Prostate gland (tissue), 2 donors: ENCODE data around the gene ZCCHC18. TPM values are rescaled to one million over a fixed set of nuclear protein-coding genes. Genes with fewer than 3 reads are reported as not detected.
"Not testable (repeated sequence)": the region's sequence is repeated elsewhere in the genome, so short reads cannot be mapped to it uniquely, and the experiment has no call there.

ENCODE experiments used
- DNase-seq: peaks from one replicate; pipeline ENCODE4 v3.0.0-alpha.2; 2019; ENCODE audit warnings: low spot score
- H3K27ac ChIP-seq, 2 donors: fragments of 200-600 bp; sonication (generic); 2 replicates each; pipeline ENCODE4 v1.5.1; 2017 to 2019
- H3K27me3 ChIP-seq: fragments of 200-600 bp; sonication (generic); replicated peaks from 2 replicates; pipeline ENCODE4 v1.5.1; 2019; ENCODE audit not compliant: insufficient read depth
- H3K36me3 ChIP-seq, 2 donors: fragments of 200-600 bp; sonication (generic); 1 replicate in 1 of 2; 2 replicates in 1 of 2; pipeline versions ENCODE4 v1.5.1 to v1.8.1; 2017 to 2019
- H3K4me1 ChIP-seq: fragments of 200-600 bp; sonication (generic); replicated peaks from 2 replicates; pipeline ENCODE4 v1.5.1; 2019
- H3K4me3 ChIP-seq, 2 donors: fragments of 200-600 bp; sonication (generic); 2 replicates each; pipeline ENCODE4 v1.5.1; 2017 to 2019
- H3K9me3 ChIP-seq: fragments of 200-600 bp; sonication (generic); 2 replicates; pipeline ENCODE4 v1.5.1; 2017
- POLR2A ChIP-seq: fragments of 450-650 bp; IDR thresholded peaks from one replicate; pipeline ENCODE4 v1.6.1; 2016; ENCODE audit warnings: antibody characterized with exemption, mild to moderate bottlenecking
- POLR2AphosphoS5 ChIP-seq: sonication (generic); formaldehyde crosslinking; IDR thresholded peaks from one replicate; pipeline ENCODE4 v1.6.1; 2017; ENCODE audit warnings: antibody characterized with exemption
- WGBS: methylation state at CpG from one replicate; pipeline ENCODE4 v1.1.5; 2018; 5-methylcytosine and 5-hydroxymethylcytosine counted together
- intact Hi-C: fragments of 100-400 bp; cut with DNase I; formaldehyde crosslinking; loops from one replicate; pipeline ENCODE4 v1.14.2; 2022
- total RNA-seq, 2 donors: library from RNA; depleted of rRNA; stranded (reverse); fragments of >200 nt; gene quantifications; one replicate each; pipeline ENCODE4 v1.1.0, GENCODE V29; 2016
- TF ChIP-seq, protein P1 (sequence below), 4 experiments: fragments of 200-600 bp in 2 of 4; fragments of 450-650 bp in 2 of 4; sonication (generic) in 2 of 4; IDR thresholded peaks; 1 replicate in 3 of 4; 2 replicates in 1 of 4; pipeline ENCODE4 v1.5.1; 2016 to 2019; ENCODE audit warnings: antibody characterized with exemption in 4 of 4, mild to moderate bottlenecking in 2 of 4, moderate library complexity in 2 of 4

Gene ZCCHC18
- total RNA-seq, 2 donors from 2014 or later, result 0.14 to 17.2 TPM

- intact Hi-C loops, result no loop called here
- no peaks in the 10 kb centered on the region for H3K36me3 ChIP-seq
- H3K9me3 ChIP-seq, result no peaks in the 10 kb centered on the region
- no peak overlapping the region for H3K27ac ChIP-seq
- no peaks in the 10 kb centered on the region for H3K27me3 ChIP-seq
- H3K4me1 ChIP-seq, result no peaks in the 10 kb centered on the region
- DNase-seq, result no peak
- TF ChIP-seq POLR2AphosphoS5 (no peak), POLR2A (no peak)
- TF ChIP-seq, protein P1, sequence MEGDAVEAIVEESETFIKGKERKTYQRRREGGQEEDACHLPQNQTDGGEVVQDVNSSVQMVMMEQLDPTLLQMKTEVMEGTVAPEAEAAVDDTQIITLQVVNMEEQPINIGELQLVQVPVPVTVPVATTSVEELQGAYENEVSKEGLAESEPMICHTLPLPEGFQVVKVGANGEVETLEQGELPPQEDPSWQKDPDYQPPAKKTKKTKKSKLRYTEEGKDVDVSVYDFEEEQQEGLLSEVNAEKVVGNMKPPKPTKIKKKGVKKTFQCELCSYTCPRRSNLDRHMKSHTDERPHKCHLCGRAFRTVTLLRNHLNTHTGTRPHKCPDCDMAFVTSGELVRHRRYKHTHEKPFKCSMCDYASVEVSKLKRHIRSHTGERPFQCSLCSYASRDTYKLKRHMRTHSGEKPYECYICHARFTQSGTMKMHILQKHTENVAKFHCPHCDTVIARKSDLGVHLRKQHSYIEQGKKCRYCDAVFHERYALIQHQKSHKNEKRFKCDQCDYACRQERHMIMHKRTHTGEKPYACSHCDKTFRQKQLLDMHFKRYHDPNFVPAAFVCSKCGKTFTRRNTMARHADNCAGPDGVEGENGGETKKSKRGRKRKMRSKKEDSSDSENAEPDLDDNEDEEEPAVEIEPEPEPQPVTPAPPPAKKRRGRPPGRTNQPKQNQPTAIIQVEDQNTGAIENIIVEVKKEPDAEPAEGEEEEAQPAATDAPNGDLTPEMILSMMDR (IDR thresholded peaks at IDR 0.05), result no peak
- H3K4me3 ChIP-seq, result no peak overlapping the region
- 72% methylated on average over 11 of the region's 11 CpGs for WGBS
These were observed 6.7 kb upstream of the ZCCHC18 start for GRCh38 chrX:104105330-104106262.

DNA sequence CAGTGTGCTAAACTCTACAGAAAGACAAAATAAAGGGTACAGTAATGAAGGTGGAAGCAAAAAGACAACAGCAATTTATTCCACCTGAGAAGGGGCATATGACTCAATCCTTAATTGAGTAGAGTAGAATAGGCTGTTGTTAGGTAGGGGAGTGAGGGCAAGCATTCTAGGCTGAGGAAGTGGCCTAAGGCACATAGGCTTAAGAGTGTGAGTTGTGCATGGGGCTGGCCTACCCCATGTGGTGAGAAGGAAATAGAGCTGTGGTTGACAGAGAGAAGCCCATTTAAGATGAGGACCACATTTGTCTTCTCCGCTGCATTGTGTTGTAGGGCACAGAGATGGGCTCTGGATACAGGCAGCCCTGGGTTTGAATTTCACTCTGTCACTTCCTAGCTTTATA lies 3.4 kb upstream of the ZCCHC18 start:
- no peaks in the 10 kb centered on the region for H3K27me3 ChIP-seq
- intact Hi-C loops, result no loop called here
- WGBS, result 100% methylated on average over 1 of the region's 1 CpG
- TF ChIP-seq POLR2A, result no peak
- TF ChIP-seq POLR2AphosphoS5, result no peak
- TF ChIP-seq, protein P1 (IDR thresholded peaks at IDR 0.05), result no peak
- no peaks in the 10 kb centered on the region for H3K9me3 ChIP-seq
- H3K36me3 ChIP-seq, result no peaks in the 10 kb centered on the region
- no peak for DNase-seq
- H3K4me1 ChIP-seq, result no peaks in the 10 kb centered on the region
- H3K27ac ChIP-seq, result no peak overlapping the region
- H3K4me3 ChIP-seq, result no peak overlapping the region

- H3K27ac ChIP-seq, H3K4me1 ChIP-seq, H3K36me3 ChIP-seq, H3K4me3 ChIP-seq, H3K9me3 ChIP-seq, DNase-seq, intact Hi-C loops, H3K27me3 ChIP-seq: not testable (repeated sequence)
- WGBS, result 84% methylated on average over 5 of the region's 6 CpGs
These were observed 1.7 kb upstream of the ZCCHC18 start for GRCh38 chrX:104110491-104111240.

- Histone ChIP-seq H3K27me3 (no peaks in the 10 kb centered on the region), H3K4me3 (peak overlapping the region; percentile 38 to 39), H3K27ac (no peak overlapping the region), H3K9me3 (no peaks in the 10 kb centered on the region), H3K36me3 (no peaks in the 10 kb centered on the region), H3K4me1 (no peaks in the 10 kb centered on the region)
- TF ChIP-seq POLR2AphosphoS5, result no peak
- TF ChIP-seq, protein P1 (IDR thresholded peaks at IDR 0.05), result peak in 3 of 4 experiments; percentile 23 to 45 (median 39)
- intact Hi-C loops, result no loop called here
- DNase-seq, result peak; percentile 33
- 7% methylated on average over 24 of the region's 24 CpGs for WGBS
These were observed 1.1 kb downstream of the ZCCHC18 start for GRCh38 chrX:104113222-104113965.

DNA sequence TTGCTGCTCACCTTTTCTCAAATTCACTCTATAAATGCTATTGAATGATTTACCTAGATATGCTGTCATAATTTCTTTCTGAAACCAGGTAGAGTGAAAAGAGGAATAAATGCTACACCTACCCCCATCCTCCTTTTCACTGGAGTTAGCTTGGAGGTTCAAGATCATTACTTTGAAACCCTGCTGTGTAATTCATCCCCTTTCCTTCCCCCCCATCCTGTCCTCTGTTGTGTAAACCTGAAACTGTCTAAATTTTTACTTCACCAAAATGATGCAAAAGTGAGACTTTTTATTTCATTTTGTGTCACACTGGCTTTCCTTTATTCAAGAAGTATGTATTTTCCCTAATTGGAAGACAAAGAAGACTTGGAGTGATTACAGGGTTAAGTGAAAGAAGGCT lies 5.4 kb downstream of the ZCCHC18 start:
- Histone ChIP-seq H3K27me3 (no peaks in the 10 kb centered on the region), H3K36me3 (no peaks in the 10 kb centered on the region), H3K4me1 (no peaks in the 10 kb centered on the region), H3K27ac (no peak overlapping the region), H3K4me3 (no peak overlapping the region), H3K9me3 (no peaks in the 10 kb centered on the region)
- intact Hi-C loops, result no loop called here
- TF ChIP-seq, protein P1 (IDR thresholded peaks at IDR 0.05), result no peak
- TF ChIP-seq POLR2A, result no peak
- DNase-seq, result no peak
